Subcutaneous abdominal adipose tissue (tissue), 5 donors: Measurements from ENCODE around the gene DDR2.
"Not testable (repeated sequence)": the region's sequence is repeated elsewhere in the genome, so short reads cannot be mapped to it uniquely, and the experiment has no call there.

Source experiments
- H3K27ac ChIP-seq: one replicate; pipeline ENCODE4 v1.7.0; 2013; ENCODE audit warnings: low read depth, mild to moderate bottlenecking, inconsistent platforms, low read length, moderate library complexity
- H3K27me3 ChIP-seq, 5 donors: one replicate each; pipeline ENCODE4 v1.7.0; 2013; ENCODE audit warnings: low read length in 5 of 5, inconsistent platforms in 1 of 5; ENCODE audit not compliant: control insufficient read depth in 5 of 5, insufficient read depth in 4 of 5
- H3K36me3 ChIP-seq, 5 donors: one replicate each; pipeline ENCODE4 v1.7.0; 2013; ENCODE audit warnings: low read length in 5 of 5; ENCODE audit not compliant: control insufficient read depth in 5 of 5, insufficient read depth in 5 of 5
- H3K4me1 ChIP-seq, 5 donors: one replicate each; pipeline ENCODE4 v1.7.0; 2013; ENCODE audit warnings: low read length in 5 of 5, mild to moderate bottlenecking in 3 of 5, moderate library complexity in 1 of 5; ENCODE audit not compliant: control insufficient read depth in 5 of 5, insufficient read depth in 5 of 5
- H3K4me3 ChIP-seq, 5 donors: one replicate each; pipeline ENCODE4 v1.7.0; 2013; ENCODE audit warnings: low read length in 5 of 5, low read depth in 1 of 5
- H3K9ac ChIP-seq, 5 donors: one replicate each; pipeline ENCODE4 v1.7.0; 2013; ENCODE audit warnings: low read length in 5 of 5, mild to moderate bottlenecking in 4 of 5, moderate library complexity in 3 of 5
- H3K9me3 ChIP-seq, 5 donors: one replicate each; pipeline ENCODE4 v1.7.0; 2013; ENCODE audit warnings: low read length in 5 of 5; ENCODE audit not compliant: control insufficient read depth in 5 of 5
- donor health status: healthy.
- donor health status: healthy.
- donor health status: healthy.
- donor health status: healthy.
- donor health status: healthy.

DDR2 gene

DNA sequence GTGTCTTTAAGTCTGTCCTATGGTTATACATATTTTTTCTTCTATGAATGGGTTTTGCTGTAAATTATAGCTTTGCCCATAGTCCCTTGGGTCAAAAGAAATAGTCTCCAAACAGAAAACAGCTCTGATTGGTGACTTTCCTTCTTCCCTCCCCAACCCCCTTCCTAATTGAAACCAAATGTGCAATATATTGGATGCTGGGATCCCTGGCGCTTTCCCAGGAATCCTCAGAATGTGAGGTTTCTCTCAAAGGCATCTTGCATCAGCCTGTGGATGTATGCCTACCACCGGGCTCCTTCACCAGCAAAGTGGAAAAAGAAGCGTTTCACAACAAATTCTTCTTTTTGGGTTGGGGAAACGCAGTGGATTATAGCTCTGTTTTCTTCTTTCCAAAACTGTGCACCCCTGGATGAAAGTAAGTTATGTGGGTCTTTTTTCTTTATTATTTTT, at the start of gene DDR2:
DDR2 (plus strand) TSS at position 248 of the 450 bp plus-strand sequence. CDS start 86,600 bp downstream, outside the sequence.
- Histone ChIP-seq H3K27me3 (no peaks in the 10 kb centered on the region), H3K4me3 (peak within 1 kb of the TSS; percentile 63 to 75 (median 71)), H3K36me3 (no peaks in the 10 kb centered on the region), H3K9me3 (no peaks in the 10 kb centered on the region), H3K9ac (peak within 1 kb of the TSS; percentile 60 to 80 (median 74)), H3K4me1 (peaks cover 1 to 58% (median 48%) of the 10 kb centered on the region in 5 donors), H3K27ac (peak within 1 kb of the TSS; percentile 93)

DNA sequence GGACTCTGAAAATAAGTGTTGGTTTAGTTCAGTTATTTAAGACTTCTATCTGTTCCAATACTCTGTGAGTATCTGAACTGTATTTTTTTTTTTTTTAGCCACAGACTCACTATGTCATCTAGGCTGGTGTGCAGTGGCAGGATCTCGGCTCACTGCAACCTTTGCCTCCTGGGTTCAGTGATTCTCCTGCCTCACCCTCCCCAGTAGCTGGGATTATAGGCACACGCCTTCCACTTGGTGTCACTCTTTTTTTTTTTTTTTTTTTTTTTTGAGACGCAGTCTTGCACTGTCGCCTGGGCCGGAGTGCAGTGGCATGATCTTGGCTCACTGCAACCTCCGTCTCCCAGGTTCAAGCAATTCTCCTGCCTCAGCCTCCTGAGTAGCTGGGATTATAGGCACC, 49.4 kb upstream of the DDR2 start:
- peaks cover 46 to 65% (median 55%) of the 10 kb centered on the region in 5 donors for H3K36me3 ChIP-seq
- H3K27ac ChIP-seq, H3K9me3 ChIP-seq, H3K4me3 ChIP-seq, H3K4me1 ChIP-seq, H3K9ac ChIP-seq, H3K27me3 ChIP-seq: not testable (repeated sequence)

DNA sequence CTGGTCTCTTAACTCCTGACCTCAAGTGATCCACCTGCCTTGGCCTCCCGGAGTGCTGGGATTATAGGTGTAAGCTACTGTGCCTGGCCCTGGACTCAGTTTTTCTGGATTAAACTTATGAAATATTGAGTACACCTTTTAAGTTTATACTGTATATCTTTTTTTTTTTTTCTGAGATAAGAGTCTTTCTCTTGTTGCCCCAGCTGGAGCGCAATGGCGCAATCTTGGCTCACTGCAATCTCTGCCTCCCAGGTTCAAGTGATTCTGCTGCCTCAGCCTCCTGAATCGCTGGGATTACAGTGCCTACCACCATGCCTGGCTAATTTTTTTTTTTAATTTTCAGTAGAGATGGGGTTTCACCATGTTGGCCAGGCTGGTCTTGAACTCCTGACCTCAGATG, 47.2 kb upstream of the DDR2 start:
- not testable (repeated sequence) for H3K27ac ChIP-seq, H3K4me3 ChIP-seq, H3K9me3 ChIP-seq, H3K4me1 ChIP-seq, H3K9ac ChIP-seq, H3K27me3 ChIP-seq
- H3K36me3 ChIP-seq: peaks cover 55 to 73% (median 60%) of the 10 kb centered on the region in 5 donors

DNA sequence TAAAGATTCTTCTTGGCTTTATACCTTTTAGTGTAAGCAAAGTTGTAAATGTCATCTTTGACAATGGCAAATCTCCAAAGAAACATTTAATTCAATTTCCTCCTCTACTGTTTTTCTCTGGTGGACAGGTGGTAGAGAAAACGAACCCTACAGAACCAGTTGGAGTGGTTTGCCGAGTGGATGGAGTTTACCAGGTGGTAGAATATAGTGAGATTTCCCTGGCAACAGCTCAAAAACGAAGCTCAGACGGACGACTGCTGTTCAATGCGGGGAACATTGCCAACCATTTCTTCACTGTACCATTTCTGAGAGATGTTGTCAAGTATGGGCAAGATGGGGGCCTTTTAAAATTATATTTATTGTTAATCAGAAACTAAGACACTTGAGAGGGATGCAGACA, 44.9 kb upstream of the DDR2 start:
- Histone ChIP-seq H3K27me3 (no peaks in the 10 kb centered on the region), H3K4me1 (no peaks in the 10 kb centered on the region), H3K9ac (no peak overlapping the region), H3K4me3 (no peak overlapping the region), H3K9me3 (no peaks in the 10 kb centered on the region), H3K36me3 (peaks cover 46 to 79% (median 59%) of the 10 kb centered on the region in 5 donors), H3K27ac (no peak overlapping the region)

DNA sequence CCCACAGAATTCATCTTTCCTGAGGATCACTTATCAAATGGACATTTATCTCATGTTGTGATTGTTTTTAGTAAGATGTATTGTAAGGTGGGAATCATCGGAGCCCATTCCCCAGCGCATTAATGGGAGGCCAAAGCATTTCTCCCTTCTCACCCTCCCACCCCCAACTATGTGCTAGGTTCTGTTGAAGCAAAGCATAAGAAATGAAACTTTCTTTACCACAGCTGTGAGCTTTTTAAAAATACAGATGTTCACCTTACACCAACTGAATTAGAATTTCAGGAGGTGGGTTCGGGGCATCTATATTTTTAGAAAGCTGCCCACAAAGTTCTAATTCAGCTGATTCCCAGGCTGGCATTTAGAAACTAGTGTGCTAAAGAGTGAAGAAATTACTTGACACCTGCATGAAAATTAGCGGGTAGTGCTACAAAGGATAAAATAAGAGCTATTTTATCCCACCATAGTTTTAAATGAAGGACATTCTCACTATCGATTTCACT, 44.5 kb upstream of the DDR2 start:
- Histone ChIP-seq H3K4me3 (no peak overlapping the region), H3K27me3 (no peaks in the 10 kb centered on the region), H3K9ac (no peak overlapping the region), H3K9me3 (no peaks in the 10 kb centered on the region), H3K4me1 (no peaks in the 10 kb centered on the region), H3K36me3 (peaks cover 48 to 81% (median 64%) of the 10 kb centered on the region in 5 donors), H3K27ac (no peak overlapping the region)

DNA sequence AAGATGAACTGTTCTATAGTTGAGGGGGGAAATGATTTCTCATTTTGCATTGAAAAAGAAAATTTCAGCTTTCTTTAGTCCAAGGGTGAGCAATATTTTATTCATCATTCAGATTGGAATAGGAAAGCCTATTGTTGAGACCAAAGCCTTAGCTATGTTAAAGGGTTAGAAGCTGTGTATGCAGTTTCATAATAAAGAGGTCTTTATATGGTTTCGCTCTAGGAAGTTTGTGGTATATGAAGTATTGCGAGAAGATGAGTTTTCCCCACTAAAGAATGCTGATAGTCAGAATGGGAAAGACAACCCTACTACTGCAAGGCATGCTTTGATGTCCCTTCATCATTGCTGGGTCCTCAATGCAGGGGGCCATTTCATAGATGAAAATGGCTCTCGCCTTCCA, 42.2 kb upstream of the DDR2 start:
- Histone ChIP-seq H3K36me3 (peaks cover 54 to 81% (median 61%) of the 10 kb centered on the region in 5 donors), H3K4me3 (no peak overlapping the region)

DNA sequence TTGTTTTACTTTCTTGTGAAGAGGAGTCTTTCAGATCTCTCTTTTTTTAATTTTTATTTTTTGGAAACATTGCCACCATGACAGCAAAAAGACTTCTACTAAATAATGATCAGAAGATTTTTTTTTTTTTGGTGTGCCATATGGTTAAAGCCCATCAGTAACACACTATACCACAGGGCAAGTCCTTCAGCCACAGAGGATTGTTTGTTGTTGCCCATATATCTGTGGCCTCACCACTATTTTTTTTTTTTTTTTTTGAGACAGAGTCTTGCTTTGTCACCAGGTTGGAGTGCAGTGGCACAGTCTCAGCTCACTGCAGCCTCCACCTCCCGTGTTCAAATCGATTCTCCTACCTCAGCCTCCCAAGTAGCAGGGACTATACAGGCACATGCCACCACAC, 41.6 kb upstream of the DDR2 start:
- Histone ChIP-seq H3K4me3 (no peak overlapping the region), H3K9me3 (no peaks in the 10 kb centered on the region), H3K9ac (no peak overlapping the region), H3K4me1 (no peaks in the 10 kb centered on the region), H3K27ac (no peak overlapping the region), H3K36me3 (peaks cover 58 to 83% (median 65%) of the 10 kb centered on the region in 5 donors), H3K27me3 (no peaks in the 10 kb centered on the region)

More for the DNA sequence above, 42.2 kb upstream of the DDR2 start:
- Histone ChIP-seq H3K9me3 (no peaks in the 10 kb centered on the region), H3K4me1 (no peaks in the 10 kb centered on the region), H3K27ac (no peak overlapping the region), H3K9ac (no peak overlapping the region), H3K27me3 (no peaks in the 10 kb centered on the region)

DNA sequence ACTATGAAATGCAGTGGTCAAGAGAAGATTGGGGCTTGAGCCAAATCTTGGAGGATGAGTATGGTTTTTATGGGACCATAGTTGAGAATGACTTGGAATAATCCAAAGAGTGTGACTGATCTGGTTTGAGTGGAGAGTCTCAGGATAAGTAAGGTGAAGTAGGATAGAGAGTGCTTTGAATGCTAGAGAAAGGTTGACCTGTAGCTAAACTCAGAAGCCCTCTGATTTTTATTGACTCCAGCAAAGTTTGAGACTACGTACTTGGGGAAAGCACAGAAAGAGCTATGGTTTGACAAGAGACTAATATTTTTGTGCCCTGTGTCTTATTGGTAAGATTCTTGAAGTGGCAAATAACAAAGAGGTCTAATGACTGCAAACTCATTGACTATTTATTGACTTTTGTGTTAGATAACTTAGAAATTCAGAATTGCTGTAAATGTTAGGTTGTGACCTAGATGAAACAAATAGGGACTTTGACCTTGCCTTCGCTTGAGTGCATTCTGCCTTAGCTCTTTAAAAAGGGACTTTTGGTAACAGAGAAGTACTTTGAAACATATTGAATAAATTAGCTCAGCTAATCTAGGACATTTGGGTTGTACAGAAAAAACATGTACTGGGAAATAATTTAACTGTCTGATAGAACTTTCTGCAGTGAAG, 35.6 kb upstream of the DDR2 start:
- Histone ChIP-seq H3K9me3 (no peaks in the 10 kb centered on the region), H3K27ac (no peak overlapping the region), H3K9ac (no peak overlapping the region), H3K27me3 (no peaks in the 10 kb centered on the region), H3K36me3 (peaks cover 39 to 86% (median 63%) of the 10 kb centered on the region in 5 donors), H3K4me3 (no peak overlapping the region), H3K4me1 (peaks cover 0 to 6% (median 0%) of the 10 kb centered on the region in 5 donors)

DNA sequence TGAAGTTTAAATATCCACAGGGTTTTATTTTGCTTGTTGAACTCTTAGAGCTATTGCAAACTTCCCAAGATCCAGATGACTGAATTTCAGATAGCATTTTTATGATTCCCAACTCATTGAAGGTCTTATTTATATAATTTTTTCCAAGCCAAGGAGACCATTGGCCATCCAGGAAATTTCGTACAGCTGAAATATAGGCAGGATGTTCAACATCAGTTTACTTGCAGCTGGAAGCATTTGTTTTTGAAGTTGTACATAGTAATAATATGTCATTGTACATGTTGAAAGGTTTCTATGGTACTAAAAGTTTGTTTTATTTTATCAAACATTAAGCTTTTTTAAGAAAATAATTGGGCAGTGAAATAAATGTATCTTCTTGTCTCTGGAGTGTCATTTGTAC, 32.8 kb upstream of the DDR2 start:
- peaks cover 32 to 76% (median 59%) of the 10 kb centered on the region in 5 donors for H3K36me3 ChIP-seq
- no peaks in the 10 kb centered on the region for H3K27me3 ChIP-seq

DNA sequence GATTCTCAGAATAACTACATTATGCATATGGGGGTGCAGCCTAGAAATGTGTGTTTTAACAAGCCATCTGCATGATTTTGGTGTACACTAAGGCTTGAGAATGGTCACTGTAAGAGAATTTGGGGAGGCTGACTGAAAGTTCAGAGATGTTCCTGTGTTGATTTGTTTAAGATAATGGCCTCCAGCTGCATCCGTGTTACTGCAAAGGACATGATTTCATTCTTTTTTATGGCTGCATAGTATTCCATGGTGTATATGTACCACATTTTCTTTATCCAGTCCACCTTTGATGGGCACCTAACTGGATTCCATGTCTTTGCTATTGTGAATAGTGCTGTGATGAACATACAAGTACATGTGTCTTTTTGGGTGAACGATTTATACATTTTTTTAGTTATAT, 29.1 kb upstream of the DDR2 start:
- not testable (repeated sequence) for H3K4me1 ChIP-seq, H3K4me3 ChIP-seq, H3K27me3 ChIP-seq, H3K9ac ChIP-seq, H3K27ac ChIP-seq, H3K9me3 ChIP-seq
- peaks cover 23 to 52% (median 38%) of the 10 kb centered on the region in 5 donors for H3K36me3 ChIP-seq

More for the DNA sequence above, 32.8 kb upstream of the DDR2 start:
- H3K27ac ChIP-seq: no peak overlapping the region
- H3K9me3 ChIP-seq: no peaks in the 10 kb centered on the region
- H3K4me3 ChIP-seq: no peak overlapping the region
- H3K4me1 ChIP-seq: peaks cover 0 to 6% (median 0%) of the 10 kb centered on the region in 5 donors
- H3K9ac ChIP-seq: no peak overlapping the region
